Measurements from ENCODE around the gene LMF1.

LMF1 gene

DNA sequence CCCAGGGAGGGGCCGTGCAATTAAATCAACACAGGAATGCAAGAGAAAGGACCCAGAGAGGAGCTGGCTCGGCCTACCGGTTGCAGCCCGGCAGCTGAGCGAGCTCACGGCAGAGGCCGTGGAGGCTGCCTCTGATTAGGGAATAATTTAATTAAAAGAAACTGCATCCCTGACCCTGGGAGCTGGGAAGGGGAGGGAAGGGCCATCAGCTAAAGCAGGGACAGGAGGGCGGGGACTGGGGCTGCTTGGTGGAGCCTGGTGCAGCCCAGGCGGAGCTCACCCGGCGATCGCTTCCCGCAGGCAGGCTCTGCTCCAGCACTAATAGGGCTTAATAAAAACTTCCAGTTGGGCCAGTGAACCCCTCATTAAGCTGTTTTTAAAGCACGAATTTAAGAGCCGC is 43.4 kb downstream of the LMF1 start:
- no peak for DNase-seq

DNA sequence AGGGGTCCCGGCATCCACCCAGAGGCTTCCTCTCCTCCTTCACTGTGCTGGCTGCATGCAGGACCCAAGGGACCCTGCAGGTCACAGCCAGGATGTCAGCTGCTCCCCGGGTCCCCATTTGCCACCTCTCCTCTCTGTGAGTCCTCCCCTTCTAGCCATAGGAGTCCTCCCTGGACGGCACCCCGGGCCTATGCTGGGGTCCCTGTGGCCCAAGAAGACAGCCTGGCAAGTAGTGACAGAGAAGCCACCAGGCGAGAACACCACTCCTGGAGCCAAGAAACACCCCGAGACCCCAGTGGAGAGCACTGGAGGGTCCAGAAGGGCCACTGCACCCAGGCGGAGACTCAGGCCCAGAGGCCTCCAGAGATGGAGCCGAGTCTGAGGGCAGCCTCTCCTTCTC is 44.1 kb downstream of the LMF1 start:
- no peak for DNase-seq

DNA sequence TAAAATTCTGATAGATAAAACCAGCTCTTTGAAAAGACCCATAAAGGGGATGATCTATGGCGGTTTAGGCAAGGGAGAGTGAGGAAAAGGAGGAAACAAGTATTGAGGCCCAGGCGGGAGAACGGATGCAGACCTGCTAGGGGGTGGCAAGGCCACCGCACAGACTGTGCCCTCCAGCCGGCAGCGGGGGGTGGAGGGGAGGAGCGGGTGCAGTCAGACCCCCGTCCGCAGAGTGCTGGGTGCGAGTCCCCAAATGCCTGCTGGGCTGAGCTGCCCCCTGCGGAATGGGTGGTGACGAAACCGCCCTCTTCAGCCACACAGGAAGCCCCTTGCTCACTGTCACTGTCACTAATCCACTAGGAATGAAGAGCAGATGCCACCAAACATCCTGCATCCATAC is 46.0 kb downstream of the LMF1 start:
- no peak for DNase-seq

DNA sequence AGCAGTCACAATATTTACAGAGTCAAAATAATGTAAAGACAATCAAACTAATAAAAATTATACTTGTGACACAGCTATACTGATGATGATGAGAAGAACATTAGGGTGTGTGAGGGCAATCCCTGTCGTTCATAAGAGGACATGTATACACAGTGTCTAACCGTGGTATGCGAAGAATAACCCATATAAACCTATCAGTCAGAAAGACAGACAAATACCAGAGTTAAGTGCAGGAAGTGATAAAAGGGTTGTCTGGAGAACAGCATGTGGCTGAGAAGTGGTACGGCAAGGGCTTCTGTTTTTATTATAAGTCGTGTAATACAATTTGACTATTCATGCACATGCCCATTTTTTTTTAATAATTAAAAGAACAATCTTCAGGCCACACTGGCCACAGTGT is 46.7 kb downstream of the LMF1 start:
- no peak for DNase-seq

DNA sequence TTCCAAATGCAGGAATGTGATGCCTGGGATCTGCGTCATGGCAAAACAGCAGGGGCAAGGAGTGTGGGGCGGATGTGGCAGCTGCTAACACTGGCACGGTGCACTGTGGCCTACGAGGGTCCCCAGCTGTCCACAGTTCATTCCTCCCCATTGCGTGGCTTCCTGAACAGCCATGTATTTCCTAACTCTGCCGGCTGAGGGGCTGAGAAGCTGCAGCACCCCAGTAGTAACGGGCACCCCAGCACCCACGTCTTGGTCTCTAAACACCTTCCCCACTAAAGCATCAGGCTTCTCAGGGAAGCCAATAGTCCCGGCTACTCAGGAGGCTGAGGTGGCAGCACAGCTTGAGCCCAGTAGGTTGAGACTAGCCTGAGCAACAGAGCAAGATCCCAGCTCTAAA is 47.6 kb downstream of the LMF1 start:
- DNase-seq = no peak

DNA sequence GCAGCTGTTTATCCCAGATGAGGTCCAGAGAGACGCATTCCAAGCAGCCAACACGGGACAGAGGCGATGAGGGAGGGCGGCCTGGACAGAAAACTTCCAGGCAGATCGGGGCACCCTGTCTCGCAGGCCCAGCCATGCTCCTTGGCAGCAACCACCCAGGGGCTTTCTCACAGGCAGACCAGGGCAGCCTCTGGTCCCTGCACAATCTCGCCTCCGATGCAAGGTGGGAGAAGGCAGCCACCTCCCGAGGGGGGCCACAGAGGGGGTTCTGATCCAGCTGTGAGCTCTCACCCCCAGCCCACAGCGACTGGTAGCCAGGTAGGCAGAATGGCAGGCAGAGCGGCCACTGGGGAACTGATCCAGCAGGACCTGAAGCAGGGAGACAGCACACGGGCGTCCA is 48.7 kb downstream of the LMF1 start:
- no peak for DNase-seq

DNA sequence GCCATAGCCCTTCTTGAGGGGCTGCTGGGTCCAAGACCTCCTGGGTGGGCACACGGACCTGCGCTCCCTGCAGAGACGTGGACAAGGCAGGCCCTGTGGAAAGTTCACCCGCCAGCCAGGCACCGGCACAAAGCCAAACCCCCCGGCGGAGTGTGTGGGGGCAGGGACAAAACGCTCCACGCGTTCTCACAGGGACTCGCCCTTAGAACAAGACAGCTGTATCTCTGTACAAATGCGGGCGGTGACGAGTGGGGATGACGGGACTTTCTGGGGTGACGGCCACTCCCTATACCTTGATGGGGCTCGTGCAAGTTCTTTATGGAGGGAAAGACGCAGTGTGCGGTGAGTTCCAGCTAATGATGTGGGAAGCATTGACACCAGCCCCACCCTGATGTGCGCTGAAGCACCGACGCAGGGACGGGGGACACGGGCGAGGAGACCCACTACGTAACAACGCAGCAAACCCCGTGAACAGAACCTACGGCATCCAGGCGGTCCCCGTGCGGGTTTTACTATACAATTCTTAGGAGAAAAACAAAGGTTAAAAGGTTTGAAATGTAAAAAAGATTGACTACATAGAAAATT is 49.4 kb downstream of the LMF1 start:
- no peak for DNase-seq

DNA sequence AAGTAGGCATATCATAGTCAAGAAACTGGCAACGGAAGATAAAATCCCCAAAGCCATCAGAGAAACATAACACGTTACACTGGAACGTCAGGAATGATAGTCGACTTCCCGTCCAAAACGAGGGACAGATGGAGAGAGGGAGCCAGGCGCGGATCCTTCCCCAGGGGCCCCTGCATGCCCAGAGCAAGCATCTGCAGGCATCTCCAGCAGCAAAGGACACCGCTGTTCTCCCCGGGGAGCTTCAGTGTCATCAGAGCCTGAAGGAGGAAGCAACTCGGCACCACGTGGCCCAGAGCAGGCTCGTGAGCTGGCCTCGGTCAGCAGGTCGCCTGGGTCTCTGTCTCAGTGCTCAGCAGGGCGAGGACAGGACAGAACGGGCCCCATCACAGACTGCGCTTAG is 50.1 kb downstream of the LMF1 start:
- DNase-seq = peak; percentile 92

DNA sequence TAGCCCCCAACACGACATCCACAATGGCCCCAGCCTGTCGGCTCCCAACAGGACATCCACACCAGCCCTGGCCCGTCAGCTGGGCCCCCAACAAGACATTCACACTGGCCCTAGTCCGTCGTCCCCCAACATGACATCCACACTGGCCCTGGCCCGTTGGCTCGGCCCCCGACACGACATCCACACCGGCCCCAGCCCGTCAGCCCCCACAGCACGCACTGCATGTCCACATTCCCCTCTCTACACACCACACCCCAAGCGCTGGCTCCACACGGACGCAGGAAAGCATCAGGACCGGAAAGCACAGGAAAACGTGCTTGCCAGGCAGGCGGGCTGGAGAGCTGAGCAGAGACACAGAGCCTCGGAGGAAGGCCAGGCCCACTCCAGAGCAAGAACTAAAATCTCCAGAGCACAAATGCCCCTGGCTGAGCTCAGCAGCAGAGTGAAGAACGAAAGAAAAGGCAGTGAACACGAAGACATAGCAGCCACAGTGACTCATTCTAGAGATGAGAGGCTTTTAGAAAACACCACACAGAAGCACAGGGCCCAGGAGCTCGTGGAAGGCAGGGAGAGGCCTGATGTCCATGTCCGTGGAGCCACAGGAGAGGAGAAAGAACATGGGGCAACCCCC is 50.6 kb downstream of the LMF1 start:
- no peak for DNase-seq

DNA sequence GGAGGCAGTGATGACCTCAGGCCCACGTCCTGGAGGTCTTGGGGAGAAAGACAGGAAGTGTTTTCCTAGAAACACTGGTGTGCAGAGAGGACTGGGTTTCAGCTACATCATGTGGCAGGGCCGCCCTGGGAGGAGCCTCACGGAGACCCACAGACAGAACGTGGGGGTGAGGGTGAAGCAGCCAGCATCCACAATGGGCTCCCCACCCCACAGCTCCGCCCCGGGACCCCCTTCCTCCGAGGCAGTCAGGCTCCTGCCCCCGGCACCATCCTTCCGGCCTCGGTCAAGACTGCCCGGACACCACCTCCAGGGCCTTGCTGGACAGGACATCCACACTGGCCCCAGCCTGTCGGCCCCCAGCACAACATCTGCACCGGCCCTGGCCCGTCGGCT is 51.1 kb downstream of the LMF1 start:
- no peak for DNase-seq

DNA sequence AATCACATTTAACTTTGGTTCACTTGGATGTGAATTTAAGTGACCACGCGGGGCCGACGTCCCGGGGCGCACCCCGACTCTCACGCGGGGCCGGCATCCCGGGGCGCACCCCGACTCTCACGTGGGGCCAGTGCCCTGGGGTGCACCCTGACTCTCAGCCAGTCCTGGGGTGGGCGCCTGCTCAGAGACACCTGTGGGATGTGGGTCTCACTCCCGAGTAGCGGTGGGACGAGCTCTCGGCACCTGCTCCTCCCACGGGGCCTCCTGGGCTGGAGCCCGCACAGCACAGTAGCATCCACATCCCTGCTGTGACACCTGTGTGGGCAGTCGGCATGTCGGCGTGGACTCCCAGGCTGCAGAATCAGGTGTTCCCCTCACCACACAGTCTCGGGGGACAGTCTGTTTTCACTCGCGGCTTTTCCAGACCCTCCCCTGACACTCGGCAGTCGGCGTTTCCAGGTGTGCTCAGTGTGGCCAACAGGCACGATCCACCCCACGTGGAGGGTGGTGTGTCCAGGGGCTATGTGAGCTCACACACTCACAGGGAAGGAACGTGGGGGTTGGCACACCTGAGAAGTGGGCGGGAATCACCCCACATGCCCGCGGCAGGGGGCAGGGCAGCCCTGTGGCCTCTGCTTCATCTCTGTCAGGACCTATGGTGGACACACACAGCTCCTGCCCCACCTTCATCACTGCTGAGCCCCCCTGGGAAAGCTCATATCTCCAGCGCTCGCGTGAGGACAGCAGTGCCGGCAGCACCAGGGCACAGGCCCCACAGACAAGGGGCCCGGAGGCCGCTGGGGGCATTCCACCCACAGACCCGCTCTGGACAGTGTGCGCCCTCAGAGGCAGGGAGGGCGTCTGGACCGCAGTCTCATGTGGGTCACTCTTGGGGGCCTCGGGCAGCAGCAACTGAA is 51.8 kb downstream of the LMF1 start:
- no peak for DNase-seq

DNA sequence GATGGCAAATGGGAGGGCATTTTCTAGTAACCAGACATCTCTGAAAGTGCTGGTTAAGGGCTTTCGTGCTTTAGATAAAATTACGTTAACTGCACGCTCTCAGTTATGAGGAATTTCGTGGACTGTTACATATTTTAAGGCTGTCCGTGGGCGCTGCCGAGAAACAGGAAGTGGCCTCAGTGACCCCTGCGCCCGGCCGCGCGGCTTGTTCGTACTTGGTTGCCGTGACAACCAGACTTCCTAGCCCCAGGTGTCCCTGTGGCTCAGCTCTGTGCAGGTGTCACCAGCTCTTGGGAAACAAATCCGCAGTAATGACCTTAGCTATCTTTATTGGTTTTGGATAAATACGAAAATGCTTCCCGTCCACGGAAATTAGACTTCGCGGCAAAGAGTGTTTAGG is 52.7 kb downstream of the LMF1 start:
- no peak for DNase-seq

DNA sequence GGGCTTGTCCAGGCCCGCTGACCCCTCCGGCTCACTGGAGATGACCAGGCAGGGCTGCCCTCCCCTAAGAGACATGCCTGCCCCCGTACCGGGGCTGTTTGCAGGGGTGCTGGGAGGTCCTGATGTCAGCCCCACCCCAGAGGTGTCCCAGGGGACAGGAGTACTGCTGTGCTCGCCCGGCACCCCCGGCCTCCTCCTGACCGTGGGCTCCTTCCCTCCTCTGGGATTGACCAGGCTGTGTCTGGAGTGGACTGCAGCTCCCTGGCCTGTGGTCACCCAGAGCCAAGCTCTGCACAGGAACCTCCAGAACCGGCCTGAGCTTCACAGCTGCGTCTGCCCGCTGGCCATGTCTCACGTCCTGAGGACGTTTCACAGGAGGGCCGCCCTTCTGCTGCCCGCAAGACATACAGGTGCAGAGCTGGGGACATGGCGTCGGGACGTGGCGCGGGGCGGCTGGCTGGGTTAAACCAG is 53.2 kb downstream of the LMF1 start:
- DNase-seq = no peak

DNA sequence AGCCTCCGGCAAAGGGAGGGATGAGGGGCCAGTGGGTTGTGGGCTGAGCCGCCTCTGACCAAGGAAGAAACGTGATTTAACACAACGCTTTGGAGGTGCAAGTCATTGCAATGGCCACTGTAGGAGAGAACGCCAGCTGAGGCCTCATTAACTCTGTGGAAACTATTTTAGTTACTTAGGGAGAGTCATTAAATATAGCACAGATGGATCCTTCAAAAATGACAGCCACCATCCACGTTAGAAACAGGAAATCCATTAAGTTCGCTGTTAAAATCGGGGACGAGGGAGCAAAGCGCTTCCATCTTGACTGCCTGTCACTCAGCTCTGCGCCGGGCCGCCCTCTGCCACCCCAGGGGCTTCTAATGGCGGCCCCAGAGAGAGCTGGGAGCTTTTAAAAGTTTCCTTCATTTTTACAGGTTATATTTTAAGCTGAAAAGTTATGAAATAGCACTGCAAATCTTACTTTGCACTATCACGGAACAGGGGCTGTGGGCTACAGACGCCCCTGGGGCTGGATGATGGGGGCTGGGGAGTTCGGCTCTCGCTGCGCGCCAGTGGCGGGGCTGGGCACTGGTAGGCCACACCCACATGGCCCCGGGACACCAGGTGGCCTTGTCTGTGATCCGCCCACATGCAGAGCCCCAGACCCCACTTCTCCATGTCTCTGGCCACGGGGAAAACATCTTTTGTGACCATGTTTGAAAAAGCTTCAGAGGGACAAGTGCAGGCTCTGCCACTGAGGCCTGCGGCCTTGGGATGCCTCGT is 54.6 kb downstream of the LMF1 start:
- DNase-seq = no peak

DNA sequence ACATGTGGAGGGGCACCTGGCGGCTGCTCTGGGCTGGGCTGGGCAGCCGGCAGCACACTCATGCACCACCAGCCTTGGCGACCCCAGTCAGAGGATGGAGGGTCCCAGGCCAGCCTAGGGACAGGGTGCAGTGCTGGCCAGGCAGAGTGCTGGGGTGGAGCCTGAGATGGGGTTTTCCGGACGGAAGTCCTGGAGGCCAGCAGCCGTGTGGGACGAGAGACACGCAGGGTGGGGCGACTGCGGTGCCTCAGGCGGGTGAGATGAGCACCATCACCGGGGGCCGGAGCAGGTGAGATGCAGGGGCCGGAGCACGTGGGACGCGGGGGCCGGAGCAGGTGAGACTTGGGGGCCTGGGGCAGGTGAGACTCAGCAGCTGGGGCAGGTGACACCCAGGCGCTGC is 55.2 kb downstream of the LMF1 start:
- DNase-seq = no peak

DNA sequence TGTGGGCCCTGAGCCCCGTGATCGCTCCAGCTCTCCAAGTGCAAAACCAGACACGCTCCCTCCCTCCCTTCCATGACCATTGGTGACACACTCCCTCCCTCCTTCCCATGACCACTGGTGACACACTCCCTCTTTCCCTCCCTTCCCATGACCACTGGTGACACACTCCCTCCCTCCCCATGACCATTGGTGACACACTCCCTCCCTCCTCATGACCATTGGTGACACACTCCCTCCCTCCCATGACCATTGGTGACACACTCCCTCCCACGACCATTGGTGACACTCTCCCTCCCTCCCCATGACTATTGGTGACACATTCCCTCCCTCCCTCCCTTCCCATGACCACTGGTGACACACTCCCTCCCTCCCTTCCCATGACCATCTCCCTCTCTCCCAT is 56.3 kb downstream of the LMF1 start:
- no peak for DNase-seq

DNA sequence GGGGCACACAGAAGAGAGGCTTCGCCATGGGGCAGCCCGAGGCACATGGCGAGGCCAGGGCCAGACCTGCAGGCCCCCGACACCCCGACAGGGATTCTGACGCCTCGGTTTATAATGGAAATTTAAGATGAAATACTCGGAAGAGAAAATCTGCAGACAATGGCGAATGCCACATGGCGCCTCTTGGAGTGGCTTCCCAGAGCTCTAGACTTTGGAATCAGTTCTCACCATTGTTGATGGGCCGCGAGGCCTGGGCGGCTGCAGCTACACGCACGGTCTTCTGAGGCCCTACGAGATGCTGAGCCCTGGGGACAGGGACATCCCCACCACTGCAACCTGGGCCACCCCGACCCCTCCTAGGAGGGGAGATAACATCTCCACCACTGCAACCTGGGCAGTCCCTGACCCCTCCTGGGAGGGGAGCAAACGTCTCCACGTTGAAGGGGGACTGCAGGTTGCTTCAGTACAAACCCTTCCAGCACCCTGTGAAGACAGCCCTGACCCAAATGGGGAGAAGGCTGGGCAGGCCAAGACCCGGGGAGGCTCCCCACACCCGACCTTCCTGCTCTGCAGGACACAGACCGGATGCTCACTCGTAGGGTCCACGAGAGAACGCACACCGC is 56.9 kb downstream of the LMF1 start:
- no peak for DNase-seq

DNA sequence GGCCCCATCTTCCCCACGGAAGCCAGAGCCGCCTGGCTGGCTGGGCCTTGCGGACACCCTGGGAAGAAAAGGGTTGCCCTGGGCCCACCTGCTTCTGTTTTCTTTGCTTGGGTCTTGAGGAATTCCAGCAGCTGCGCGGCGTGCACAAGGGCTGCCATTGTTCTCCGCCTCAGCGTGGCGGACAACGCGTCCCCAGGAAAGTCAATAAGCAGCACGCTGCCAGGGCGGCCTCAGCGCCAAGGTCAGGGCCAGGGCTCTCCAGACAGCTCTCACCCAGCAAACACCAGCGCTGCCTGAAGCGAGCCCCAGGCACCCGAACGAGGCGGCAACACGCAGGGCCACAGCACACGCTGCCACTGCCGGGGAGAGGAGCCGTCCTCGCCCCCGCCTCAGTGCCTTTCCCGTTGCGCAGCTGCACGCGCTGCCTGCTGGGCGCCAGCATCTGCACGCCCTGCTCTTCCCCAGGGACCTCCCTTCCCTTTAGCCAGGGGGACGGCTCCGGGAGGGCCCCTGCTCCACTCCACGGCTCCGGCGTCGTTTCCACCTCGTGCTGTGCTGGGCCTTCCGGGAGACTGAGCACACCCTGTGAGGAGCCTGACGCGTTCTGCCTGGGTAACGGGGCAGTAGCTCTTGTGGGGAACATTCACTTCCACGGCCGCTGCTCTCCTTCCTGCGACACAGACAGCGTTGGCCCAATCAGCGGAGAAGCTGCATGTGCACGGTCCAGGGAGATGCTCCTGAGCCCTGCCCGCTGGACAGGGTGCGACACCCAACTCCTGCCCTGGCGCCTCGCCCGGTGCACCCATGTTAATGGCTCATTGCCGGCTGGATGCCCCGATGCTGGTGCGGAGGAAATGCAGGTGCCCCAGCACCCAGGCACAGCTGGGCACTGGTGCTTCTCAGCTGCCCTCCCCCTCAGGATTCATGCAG is 57.8 kb downstream of the LMF1 start:
- no peak for DNase-seq

DNA sequence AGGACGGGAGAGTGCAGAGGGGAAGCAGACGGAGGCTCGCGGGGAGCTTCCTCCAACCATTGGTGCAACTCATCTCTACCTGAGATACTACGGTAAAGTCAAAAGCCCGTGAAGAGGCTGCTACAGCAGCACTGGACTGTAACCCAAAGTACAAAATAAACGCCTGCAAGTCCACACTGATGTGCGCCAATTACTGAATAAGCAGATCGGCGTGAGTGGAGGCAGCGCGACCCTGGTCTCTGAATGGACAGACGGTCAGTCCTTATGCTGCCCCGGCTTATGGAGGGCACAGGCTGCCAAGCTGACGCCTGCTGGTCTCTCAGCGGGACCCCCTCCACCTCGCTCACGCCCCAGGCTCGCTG is 58.5 kb downstream of the LMF1 start:
- DNase-seq = no peak

DNA sequence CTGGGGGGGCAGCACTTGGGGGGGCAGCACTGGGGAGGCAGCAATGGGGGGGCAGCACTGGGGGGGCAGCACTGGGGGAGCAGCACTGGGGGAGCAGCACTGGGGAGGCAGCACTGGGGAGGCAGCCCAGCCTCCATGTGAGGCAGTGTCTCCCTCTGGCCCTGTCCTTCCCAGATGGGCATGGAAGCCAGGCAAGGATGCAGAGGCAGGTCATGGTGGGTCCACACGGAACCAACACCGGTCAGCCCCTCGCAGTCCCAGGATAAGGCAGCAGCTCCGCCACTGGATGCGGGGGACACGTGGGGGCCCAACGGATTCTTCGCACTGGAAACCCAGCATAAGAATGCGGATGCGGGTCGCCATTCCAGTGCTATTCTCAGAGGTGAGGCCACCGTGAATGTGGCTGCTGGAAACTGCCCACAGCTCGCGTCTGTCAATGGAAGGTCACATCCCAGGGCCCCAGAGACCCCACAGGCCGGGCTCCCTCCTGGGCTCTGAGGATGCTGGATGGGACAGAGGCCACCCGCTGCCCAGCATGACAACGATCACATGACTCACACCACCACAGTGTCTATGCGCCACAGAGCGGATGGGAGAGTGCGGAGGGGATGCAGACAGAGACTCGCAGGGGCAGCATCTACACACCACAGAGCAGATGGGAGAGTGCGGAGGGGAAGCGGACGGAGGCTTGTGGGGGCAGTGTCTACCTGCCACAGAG is 59.0 kb downstream of the LMF1 start:
- DNase-seq = no peak

DNA sequence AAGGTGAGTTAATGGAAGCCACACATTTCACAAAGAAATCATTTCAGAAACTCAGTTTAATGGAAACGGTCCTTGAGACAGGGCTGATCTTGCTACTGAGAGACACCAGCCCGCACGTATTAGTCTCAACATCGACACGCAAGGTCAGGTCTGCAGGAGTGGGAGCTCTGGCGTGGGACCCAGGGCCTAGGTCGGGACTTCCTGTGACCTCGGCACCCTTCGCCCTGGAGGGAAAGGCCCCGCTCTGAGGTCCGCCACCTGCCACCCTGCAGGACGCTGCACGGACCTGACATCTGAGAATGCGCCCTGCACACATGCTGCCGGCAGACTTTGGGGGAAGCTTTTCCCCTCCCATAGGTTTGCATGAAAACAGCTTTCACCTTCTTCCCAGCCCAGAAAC is 59.7 kb downstream of the LMF1 start:
- no peak for DNase-seq
